ENCODE data around the gene APOF.
"Not testable (repeated sequence)": the region's sequence is repeated elsewhere in the genome, so short reads cannot be mapped to it uniquely, and the experiment has no call there.

Gene APOF, protein sequence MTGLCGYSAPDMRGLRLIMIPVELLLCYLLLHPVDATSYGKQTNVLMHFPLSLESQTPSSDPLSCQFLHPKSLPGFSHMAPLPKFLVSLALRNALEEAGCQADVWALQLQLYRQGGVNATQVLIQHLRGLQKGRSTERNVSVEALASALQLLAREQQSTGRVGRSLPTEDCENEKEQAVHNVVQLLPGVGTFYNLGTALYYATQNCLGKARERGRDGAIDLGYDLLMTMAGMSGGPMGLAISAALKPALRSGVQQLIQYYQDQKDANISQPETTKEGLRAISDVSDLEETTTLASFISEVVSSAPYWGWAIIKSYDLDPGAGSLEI

GRCh38 chr12:56362130-56363059 lies at the start of gene APOF:
APOF (minus strand) TSS chr12:56362857; CDS start chr12:56362745, 112 bp downstream.
- no peaks in the 10 kb centered on the region for H3K27me3 Mint-ChIP-seq
- DNase-seq: no peak
- peaks cover 12% of the 10 kb centered on the region for H3K36me3 Mint-ChIP-seq (ENCODE audit: low read depth)
- H3K9me3 Mint-ChIP-seq: no peaks in the 10 kb centered on the region
- H3K4me1 Mint-ChIP-seq (ENCODE audit: low read depth): peaks cover 29% of the 10 kb centered on the region
- H3K27ac Mint-ChIP-seq: peak within 1 kb of the TSS; percentile 97
- H3K4me3 Mint-ChIP-seq: peak within 1 kb of the TSS; percentile 86

DNA sequence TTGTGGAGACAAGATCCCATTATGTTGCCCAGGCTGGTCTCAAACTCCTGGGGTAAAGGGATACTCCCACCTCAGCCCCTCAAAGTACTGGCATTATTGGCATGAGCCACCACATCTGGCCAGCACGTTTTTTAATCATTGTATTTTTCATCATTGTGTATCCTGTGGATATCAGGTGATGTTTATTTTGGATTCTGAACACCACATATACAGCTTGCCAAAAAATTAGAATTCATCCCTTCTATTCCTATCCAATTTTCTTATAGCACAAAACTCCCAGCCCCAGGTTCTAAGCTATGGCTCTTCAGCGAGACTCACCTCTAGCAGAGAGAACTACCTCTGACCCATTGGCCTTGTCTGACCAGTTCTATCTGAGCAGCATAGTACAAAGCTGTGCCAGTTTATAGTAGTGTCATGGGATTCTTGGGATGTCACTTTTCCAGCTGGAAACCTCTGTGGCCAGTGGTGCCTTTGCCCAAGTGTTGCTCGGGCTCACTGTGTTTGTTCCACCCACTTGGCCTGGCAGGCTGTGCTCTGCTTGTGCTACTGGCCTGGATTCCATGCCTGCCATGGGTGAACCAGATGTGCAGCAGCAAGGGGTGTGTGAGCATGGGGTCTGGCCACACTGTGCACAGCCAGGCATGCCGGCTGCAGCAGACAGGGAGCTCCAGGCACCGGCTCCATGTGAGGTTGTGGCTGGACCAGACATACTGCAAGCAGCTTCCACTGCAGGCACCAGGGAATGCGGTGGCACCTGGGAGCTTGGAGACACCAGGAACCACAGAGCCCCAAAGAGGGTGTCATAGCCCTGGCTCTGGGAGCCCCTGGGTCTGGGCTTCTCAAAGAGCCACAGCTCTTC lies 49.4 kb upstream of the APOF start:
- no peak for DNase-seq
- Mint-ChIP-seq H3K27me3 (no peaks in the 10 kb centered on the region), H3K27ac (no peak overlapping the region), H3K9me3 (no peaks in the 10 kb centered on the region), H3K36me3 (ENCODE audit: low read depth) (peaks cover 30% of the 10 kb centered on the region), H3K4me1 (ENCODE audit: low read depth) (no peaks in the 10 kb centered on the region), H3K4me3 (no peak overlapping the region)

- no peak for DNase-seq
- peaks cover 18% of the 10 kb centered on the region for H3K36me3 Mint-ChIP-seq (ENCODE audit: low read depth)
- no peaks in the 10 kb centered on the region for H3K27me3 Mint-ChIP-seq
- no peak overlapping the region for H3K4me3 Mint-ChIP-seq
- H3K9me3 Mint-ChIP-seq: no peaks in the 10 kb centered on the region
- no peak overlapping the region for H3K27ac Mint-ChIP-seq
- no peaks in the 10 kb centered on the region for H3K4me1 Mint-ChIP-seq (ENCODE audit: low read depth)
Observed at GRCh38 chr12:56410768-56411167, 48.1 kb upstream of the APOF start.

DNA sequence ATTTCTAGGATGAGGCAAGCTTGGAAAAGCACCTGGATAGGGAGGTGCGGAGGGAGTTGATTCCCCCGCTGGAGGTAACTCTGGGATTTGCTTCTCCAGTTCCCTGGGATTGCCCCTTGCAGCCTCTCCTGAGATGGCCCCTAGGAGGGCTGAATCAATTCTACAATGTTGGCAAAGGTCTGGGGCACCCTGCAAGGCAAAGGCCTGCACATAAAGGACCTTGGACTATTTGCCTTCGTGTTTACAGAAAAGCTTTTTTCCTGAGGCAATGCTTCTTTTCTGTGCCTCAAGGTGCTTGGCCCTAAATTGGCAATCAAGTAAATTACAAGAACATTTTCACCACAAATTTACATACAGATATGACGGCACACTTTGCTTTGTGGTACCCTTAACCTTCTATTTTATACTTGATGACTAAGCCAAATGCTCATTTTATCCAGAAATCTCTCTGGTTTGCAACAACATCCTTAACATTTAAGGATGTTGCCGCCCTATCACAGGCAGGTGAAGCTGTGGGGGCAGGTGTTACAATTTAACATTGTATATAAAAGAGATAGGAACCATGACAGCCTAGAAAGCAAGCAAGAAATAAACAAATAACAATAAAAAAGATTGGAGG lies 46.3 kb upstream of the APOF start:
- Mint-ChIP-seq H3K27ac (no peak overlapping the region), H3K4me1 (ENCODE audit: low read depth) (no peaks in the 10 kb centered on the region), H3K4me3 (no peak overlapping the region), H3K36me3 (ENCODE audit: low read depth) (peaks cover 6% of the 10 kb centered on the region), H3K9me3 (no peaks in the 10 kb centered on the region), H3K27me3 (no peaks in the 10 kb centered on the region)
- DNase-seq: no peak

DNA sequence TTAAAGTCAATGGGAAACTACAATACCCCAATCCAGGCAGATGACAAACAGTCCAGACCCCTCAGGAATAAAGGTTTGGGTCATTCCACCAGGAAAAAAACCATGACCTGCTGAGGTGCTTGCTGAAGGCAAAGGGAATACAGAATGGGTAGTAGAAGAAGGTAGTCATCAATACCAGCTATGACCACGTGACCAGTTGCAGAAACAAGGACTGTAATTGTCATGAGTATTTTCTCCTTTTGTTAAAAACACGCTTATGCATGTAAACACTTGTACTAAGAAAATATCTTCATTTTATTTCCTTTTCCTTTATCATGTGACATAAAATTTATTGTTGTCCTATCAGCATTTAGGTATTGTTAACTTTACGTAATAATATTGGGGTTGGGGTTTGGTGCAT lies 41.6 kb upstream of the APOF start:
- H3K27me3 Mint-ChIP-seq; H3K27ac Mint-ChIP-seq; H3K9me3 Mint-ChIP-seq; H3K4me3 Mint-ChIP-seq; DNase-seq; H3K36me3 Mint-ChIP-seq (ENCODE audit: low read depth); H3K4me1 Mint-ChIP-seq (ENCODE audit: low read depth): not testable (repeated sequence)

DNA sequence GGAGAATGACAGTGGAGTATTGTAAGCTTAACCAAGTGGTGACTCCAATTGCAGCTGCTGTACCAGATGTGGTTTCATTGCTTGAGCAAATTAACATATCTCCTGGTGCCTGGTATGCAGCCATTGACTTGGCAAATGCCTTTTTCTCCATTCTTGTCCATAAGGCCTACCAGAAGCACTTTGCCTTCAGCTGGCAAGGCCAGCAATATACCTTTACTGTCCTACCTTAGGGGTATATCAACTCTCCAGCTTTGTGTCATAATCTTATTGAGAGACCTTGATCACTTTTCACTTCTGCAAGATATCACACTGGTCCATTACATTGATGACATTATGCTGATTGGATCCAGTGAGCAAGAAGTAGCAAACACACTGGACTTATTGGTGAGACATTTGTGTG lies 39.0 kb upstream of the APOF start:
- not testable (repeated sequence) for H3K4me3 Mint-ChIP-seq; H3K4me1 Mint-ChIP-seq (ENCODE audit: low read depth); H3K27me3 Mint-ChIP-seq; H3K36me3 Mint-ChIP-seq (ENCODE audit: low read depth); H3K27ac Mint-ChIP-seq; DNase-seq
- H3K9me3 Mint-ChIP-seq: peaks cover 17% of the 10 kb centered on the region

GRCh38 chr12:56401125-56401524 lies 38.5 kb upstream of the APOF start:
- H3K27ac Mint-ChIP-seq; DNase-seq; H3K36me3 Mint-ChIP-seq (ENCODE audit: low read depth); H3K27me3 Mint-ChIP-seq; H3K4me3 Mint-ChIP-seq; H3K4me1 Mint-ChIP-seq (ENCODE audit: low read depth): not testable (repeated sequence)
- peaks cover 17% of the 10 kb centered on the region for H3K9me3 Mint-ChIP-seq

DNA sequence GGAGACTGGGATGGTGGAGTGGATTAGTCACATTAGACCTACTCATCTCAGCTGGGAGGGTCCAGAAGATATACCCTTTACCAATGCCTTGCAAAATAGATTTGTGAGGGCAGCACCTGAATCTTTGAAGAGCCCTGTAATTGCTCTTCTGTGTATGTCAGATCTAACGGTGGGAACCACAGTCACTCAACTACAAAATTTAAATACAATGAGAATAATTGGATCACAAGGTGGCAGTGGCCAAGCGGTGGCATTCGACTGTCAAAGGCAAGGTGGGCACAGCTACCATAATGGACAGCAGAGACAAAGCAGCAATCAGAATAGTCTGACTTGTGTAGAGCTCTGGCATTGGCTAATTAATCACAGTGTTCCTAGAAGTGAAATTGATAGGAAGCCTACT lies 36.8 kb upstream of the APOF start:
- H3K4me1 Mint-ChIP-seq (ENCODE audit: low read depth); H3K27me3 Mint-ChIP-seq; H3K36me3 Mint-ChIP-seq (ENCODE audit: low read depth); DNase-seq; H3K4me3 Mint-ChIP-seq; H3K27ac Mint-ChIP-seq: not testable (repeated sequence)
- peaks cover 17% of the 10 kb centered on the region for H3K9me3 Mint-ChIP-seq

- peaks cover 17% of the 10 kb centered on the region for H3K9me3 Mint-ChIP-seq
- no peak overlapping the region for H3K27ac Mint-ChIP-seq
- DNase-seq: no peak
- no peak overlapping the region for H3K4me3 Mint-ChIP-seq
- no peaks in the 10 kb centered on the region for H3K27me3 Mint-ChIP-seq
- H3K36me3 Mint-ChIP-seq (ENCODE audit: low read depth): no peaks in the 10 kb centered on the region
- no peaks in the 10 kb centered on the region for H3K4me1 Mint-ChIP-seq (ENCODE audit: low read depth)
Observed at GRCh38 chr12:56398324-56398723, 35.7 kb upstream of the APOF start.

- no peak overlapping the region for H3K4me3 Mint-ChIP-seq
- no peak overlapping the region for H3K27ac Mint-ChIP-seq
- no peaks in the 10 kb centered on the region for H3K9me3 Mint-ChIP-seq
- no peak for DNase-seq
- H3K4me1 Mint-ChIP-seq (ENCODE audit: low read depth): no peaks in the 10 kb centered on the region
- no peaks in the 10 kb centered on the region for H3K36me3 Mint-ChIP-seq (ENCODE audit: low read depth)
- no peaks in the 10 kb centered on the region for H3K27me3 Mint-ChIP-seq
Observed at GRCh38 chr12:56392331-56392730, 29.7 kb upstream of the APOF start.

DNA sequence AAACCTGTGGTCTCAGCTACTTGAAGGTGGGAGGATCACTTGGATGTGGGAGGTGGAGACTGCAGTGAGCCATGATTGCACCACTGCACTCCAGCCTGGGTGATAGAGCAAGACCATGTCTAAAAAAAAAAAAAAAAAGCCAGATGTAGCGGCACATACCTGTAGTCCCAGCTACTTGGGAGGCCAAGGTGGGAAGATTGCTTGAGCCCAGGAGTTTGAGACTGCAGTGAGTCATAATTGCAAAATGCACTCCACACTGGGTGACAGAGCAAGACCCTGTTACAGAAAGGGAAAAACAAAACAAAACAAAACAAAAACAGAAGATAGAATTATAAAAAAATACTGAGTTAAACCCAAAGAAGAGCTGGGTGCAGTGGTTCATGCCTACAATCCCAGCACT lies 29.1 kb upstream of the APOF start:
- Mint-ChIP-seq H3K4me1 (ENCODE audit: low read depth) (no peaks in the 10 kb centered on the region), H3K27me3 (no peaks in the 10 kb centered on the region), H3K4me3 (no peak overlapping the region), H3K27ac (no peak overlapping the region), H3K36me3 (ENCODE audit: low read depth) (no peaks in the 10 kb centered on the region), H3K9me3 (no peaks in the 10 kb centered on the region)
- DNase-seq: no peak

DNA sequence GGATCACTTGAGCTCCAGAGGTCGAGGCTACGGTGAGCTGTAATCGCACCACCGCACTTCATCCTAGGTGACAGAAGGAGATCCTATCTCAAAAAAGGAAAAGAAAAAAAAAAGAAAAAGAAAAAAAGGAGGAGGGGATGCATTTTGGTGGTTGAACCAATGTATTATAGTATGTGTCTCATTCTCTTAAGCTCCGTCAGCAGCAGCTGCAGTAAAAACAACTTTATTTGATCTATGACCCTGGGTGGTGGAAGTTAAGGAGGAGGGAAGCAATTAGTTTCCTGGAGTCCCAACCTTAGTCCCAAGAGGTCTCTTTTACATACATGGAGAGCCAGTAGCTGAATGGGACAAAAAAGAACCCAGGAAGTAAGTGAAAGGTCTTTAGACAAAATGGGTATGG lies 26.8 kb upstream of the APOF start:
- H3K36me3 Mint-ChIP-seq (ENCODE audit: low read depth): no peaks in the 10 kb centered on the region
- no peak overlapping the region for H3K27ac Mint-ChIP-seq
- H3K27me3 Mint-ChIP-seq: no peaks in the 10 kb centered on the region
- no peak for DNase-seq
- no peaks in the 10 kb centered on the region for H3K9me3 Mint-ChIP-seq
- H3K4me3 Mint-ChIP-seq: no peak overlapping the region
- no peaks in the 10 kb centered on the region for H3K4me1 Mint-ChIP-seq (ENCODE audit: low read depth)

GRCh38 chr12:56387152-56387736 lies 24.6 kb upstream of the APOF start:
- DNase-seq: no peak
- no peaks in the 10 kb centered on the region for H3K9me3 Mint-ChIP-seq
- no peaks in the 10 kb centered on the region for H3K4me1 Mint-ChIP-seq (ENCODE audit: low read depth)
- H3K27me3 Mint-ChIP-seq: no peaks in the 10 kb centered on the region
- no peak overlapping the region for H3K4me3 Mint-ChIP-seq
- H3K27ac Mint-ChIP-seq: no peak overlapping the region
- H3K36me3 Mint-ChIP-seq (ENCODE audit: low read depth): no peaks in the 10 kb centered on the region

- Mint-ChIP-seq H3K4me1 (ENCODE audit: low read depth) (no peaks in the 10 kb centered on the region), H3K36me3 (ENCODE audit: low read depth) (no peaks in the 10 kb centered on the region), H3K9me3 (no peaks in the 10 kb centered on the region), H3K4me3 (no peak overlapping the region), H3K27me3 (no peaks in the 10 kb centered on the region), H3K27ac (no peak overlapping the region)
- DNase-seq: no peak
Observed at GRCh38 chr12:56385873-56386272, 23.2 kb upstream of the APOF start.

All from activated T-cell treated with anti-CD3 and anti-CD28 coated beads, Interleukin-2, amount 50 U/mL, for 24 hours (primary cell).